ENCODE data around the gene EME1. TPM values are rescaled to one million over a fixed set of nuclear protein-coding genes. Genes with fewer than 3 reads are reported as not detected.

Gene EME1
- total and polyA plus RNA-seq, 2 of the 13 experiments (the other 11 are each of a cell fraction or from before 2014, with no cell fraction given): 20.7 to 24.6 TPM

DNA sequence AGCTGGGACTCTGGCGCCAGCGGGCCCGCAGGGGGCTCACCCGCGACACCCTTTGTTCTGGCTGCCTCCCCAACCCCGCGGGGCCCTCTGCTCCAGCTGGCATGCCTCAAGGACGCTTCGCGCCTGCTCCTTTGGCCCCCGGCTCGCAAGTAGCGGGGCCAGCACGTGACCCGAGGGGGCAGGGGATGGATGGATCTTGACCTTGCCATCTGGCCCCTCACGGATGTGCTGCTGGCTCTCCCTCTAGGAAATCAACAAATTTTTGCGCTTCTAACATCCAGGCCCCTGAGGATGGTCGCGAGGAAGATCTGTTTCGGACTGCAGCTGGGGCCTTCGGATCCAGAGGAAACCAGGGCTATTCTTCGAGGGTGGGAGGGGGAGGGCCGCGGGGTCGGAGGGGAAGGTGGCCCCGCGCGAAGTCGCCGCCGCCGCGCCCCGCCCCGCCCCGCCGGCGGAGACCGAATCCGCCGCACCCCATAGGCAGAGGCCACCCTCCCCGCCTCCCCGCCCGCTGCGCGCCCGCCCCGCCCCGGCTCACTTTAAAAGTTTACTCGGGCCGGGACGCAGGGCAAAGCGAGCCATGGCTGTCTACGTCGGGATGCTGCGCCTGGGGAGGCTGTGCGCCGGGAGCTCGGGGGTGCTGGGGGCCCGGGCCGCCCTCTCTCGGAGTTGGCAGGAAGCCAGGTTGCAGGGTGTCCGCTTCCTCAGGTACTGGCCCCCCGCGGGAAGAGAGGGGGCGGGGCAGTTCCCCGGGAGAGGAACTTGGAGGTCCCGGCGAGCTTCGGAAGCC, 52.8 kb downstream of the EME1 start, which contains the start of gene ACSF2 (continued):
- peak; percentile 19; the same call in 1 of the 2 replicates for TF ChIP-seq FOXK1 (CRISPR knock-in tag; IDR thresholded peaks at IDR 0.05; ENCODE audit: borderline replicate concordance, low read depth)
- peak; percentile 75; the same call in 1 of the 2 replicates for TF ChIP-seq ZSCAN9 (CRISPR knock-in tag; IDR thresholded peaks at IDR 0.05; ENCODE audit: borderline replicate concordance)
- no peak for TF ChIP-seq RFXANK (CRISPR knock-in tag; IDR thresholded peaks at IDR 0.05)
- no peak for TF ChIP-seq SIN3A (IDR thresholded peaks at IDR 0.05; ENCODE audit: borderline replicate concordance, low read depth, low read length)
- TF ChIP-seq, protein P1, sequence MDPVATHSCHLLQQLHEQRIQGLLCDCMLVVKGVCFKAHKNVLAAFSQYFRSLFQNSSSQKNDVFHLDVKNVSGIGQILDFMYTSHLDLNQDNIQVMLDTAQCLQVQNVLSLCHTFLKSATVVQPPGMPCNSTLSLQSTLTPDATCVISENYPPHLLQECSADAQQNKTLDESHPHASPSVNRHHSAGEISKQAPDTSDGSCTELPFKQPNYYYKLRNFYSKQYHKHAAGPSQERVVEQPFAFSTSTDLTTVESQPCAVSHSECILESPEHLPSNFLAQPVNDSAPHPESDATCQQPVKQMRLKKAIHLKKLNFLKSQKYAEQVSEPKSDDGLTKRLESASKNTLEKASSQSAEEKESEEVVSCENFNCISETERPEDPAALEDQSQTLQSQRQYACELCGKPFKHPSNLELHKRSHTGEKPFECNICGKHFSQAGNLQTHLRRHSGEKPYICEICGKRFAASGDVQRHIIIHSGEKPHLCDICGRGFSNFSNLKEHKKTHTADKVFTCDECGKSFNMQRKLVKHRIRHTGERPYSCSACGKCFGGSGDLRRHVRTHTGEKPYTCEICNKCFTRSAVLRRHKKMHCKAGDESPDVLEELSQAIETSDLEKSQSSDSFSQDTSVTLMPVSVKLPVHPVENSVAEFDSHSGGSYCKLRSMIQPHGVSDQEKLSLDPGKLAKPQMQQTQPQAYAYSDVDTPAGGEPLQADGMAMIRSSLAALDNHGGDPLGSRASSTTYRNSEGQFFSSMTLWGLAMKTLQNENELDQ (CRISPR knock-in tag; IDR thresholded peaks at IDR 0.05; ENCODE audit: borderline replicate concordance): 0 out of 2 replicates have a peak, but pooled peaks have one; percentile 31
- peak; percentile 23; the same call in 1 of the 2 replicates for TF ChIP-seq MAZ (IDR thresholded peaks at IDR 0.05; ENCODE audit: borderline replicate concordance, low read depth, low read length)
- TF ChIP-seq MAZ (CRISPR knock-in tag; IDR thresholded peaks at IDR 0.05; ENCODE audit: low read depth): peak; percentile 9; the same call in 1 of the 2 replicates
- TF ChIP-seq HNRNPH1 (optimal IDR thresholded peaks at IDR 0.05; ENCODE audit: low read depth, low read length): no peak
- no peak for TF ChIP-seq ZNF788 (CRISPR knock-in tag; IDR thresholded peaks at IDR 0.05; ENCODE audit: borderline replicate concordance)
- TF ChIP-seq, protein P2, sequence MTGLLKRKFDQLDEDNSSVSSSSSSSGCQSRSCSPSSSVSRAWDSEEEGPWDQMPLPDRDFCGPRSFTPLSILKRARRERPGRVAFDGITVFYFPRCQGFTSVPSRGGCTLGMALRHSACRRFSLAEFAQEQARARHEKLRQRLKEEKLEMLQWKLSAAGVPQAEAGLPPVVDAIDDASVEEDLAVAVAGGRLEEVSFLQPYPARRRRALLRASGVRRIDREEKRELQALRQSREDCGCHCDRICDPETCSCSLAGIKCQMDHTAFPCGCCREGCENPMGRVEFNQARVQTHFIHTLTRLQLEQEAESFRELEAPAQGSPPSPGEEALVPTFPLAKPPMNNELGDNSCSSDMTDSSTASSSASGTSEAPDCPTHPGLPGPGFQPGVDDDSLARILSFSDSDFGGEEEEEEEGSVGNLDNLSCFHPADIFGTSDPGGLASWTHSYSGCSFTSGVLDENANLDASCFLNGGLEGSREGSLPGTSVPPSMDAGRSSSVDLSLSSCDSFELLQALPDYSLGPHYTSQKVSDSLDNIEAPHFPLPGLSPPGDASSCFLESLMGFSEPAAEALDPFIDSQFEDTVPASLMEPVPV (CRISPR knock-in tag; IDR thresholded peaks at IDR 0.05): no peak
- TF ChIP-seq EP300 (IDR thresholded peaks at IDR 0.05; ENCODE audit: low read depth in 2 of 2, low read length in 2 of 2): 0 out of 4 replicates have a peak, but pooled peaks of 1 of the 2 experiments have one; percentile 13
- 0 out of 2 replicates have a peak, but pooled peaks have one; percentile 21 for TF ChIP-seq EP300 (CRISPR knock-in tag; IDR thresholded peaks at IDR 0.05; ENCODE audit: borderline replicate concordance)
- no peak for TF ChIP-seq ZNF496 (CRISPR knock-in tag; IDR thresholded peaks at IDR 0.05; ENCODE audit: insufficient replicate concordance)
- TF ChIP-seq TCF12 (IDR thresholded peaks at IDR 0.05): no peak
- TF ChIP-seq TCF12 (CRISPR knock-in tag; IDR thresholded peaks at IDR 0.05): no peak
- no peak for TF ChIP-seq ZNF20 (CRISPR knock-in tag; IDR thresholded peaks at IDR 0.05)
- no peak; the same call in none of the 2 replicates for TF ChIP-seq ZNF124 (CRISPR knock-in tag; IDR thresholded peaks at IDR 0.05)
- TF ChIP-seq MIER2 (CRISPR knock-in tag; IDR thresholded peaks at IDR 0.05): no peak
- TF ChIP-seq TAF1 (CRISPR knock-in tag; IDR thresholded peaks at IDR 0.05): peak; percentile 75
- no peak for TF ChIP-seq GTF2F1 (IDR thresholded peaks at IDR 0.05; ENCODE audit: low read length)
- TF ChIP-seq ZNF777 (CRISPR knock-in tag; IDR thresholded peaks at IDR 0.05): peak; percentile 71
- TF ChIP-seq HDAC2 (CRISPR knock-in tag; IDR thresholded peaks at IDR 0.05): peak; percentile 35
- TF ChIP-seq, protein P3, sequence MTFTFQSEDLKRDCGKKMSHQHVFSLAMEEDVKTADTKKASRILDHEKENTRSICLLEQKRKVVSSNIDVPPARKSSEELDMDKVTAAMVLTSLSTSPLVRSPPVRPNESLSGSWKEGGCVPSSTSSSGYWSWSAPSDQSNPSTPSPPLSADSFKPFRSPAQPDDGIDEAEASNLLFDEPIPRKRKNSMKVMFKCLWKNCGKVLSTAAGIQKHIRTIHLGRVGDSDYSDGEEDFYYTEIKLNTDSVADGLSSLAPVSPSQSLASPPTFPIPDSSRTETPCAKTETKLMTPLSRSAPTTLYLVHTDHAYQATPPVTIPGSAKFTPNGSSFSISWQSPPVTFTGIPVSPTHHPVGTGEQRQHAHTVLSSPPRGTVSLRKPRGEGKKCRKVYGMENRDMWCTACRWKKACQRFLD (CRISPR knock-in tag; IDR thresholded peaks at IDR 0.05; ENCODE audit: borderline replicate concordance): no peak
- no peak for TF ChIP-seq SCMH1 (CRISPR knock-in tag; IDR thresholded peaks at IDR 0.05; ENCODE audit: borderline replicate concordance)
